HG03196 (cell line): ENCODE results near the gene MBD3L2B.

Source experiments
- ATAC-seq: cut with Tn5 transposase; IDR thresholded peaks from one replicate; pipeline ENCODE4 v1.9.1; 2021; ENCODE audit not compliant: unreplicated experiment

Gene MBD3L2B

DNA sequence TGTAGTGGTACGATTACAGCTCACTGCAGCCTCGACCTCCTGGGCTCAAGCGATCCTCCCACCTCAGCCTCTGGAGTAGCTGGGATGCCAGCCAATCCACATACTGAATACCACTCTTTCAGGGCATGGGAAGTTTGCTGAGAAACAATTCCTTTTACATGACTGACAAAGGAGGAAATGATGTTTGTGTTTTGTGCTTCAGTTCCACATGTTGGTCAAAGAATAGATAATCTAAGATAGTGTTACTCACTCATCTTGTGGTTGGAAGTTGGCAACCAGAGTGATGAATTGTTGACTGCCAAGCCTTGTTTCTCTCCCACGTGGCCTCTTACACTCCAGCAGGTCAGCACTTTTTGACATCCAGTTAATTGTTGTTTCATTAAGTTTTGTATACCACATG, 7.6 kb downstream of the MBD3L2B start:
- no peak for ATAC-seq

GRCh38 chr19:7010722-7011593, 10.3 kb downstream of the MBD3L2B start:
- ATAC-seq, result no peak

DNA sequence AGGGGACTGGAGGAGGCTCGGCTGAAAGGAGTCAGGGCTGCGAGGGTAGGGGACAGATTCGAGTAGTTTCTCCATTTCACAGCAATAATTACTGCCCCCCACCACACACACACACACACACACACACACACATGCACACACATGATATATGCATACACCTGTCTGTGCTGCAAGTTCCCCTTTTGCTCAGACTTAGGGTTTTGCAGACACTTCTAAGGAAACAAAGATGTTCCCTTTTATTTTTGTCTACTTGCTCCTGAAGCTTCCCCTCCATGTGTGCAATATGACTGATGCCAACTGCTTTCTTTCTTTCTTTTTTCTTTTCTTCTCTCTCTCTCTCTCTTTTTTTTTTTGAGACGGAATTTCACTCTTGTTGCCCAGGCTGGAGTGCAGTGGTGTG, 13.4 kb downstream of the MBD3L2B start:
- no peak for ATAC-seq

DNA sequence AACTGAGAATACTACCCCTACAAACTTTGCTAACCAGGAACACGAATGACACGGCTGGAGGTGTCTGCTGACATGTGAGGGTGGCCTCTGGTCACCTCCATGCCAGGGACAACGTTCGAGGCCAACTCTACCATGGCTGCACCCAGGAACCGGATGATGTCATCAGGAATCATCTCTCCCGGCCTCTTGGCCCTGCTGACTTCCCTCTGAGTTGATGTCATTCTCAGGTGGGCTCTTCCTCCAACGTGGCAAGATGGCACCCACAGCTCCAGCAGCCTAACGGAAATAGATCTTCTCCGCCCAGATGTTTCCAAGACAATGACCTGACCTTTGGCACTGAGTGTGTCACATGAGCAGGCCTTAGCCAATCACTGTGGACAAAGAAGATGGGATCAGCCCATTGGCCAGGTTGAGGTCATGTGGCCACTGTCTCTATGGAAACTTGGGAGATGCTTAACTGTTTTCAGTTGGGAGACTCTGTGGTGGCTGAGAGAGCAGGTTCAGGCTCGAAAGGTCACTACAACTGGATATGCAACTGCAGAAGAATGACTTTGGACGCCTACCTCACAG, 15.0 kb downstream of the MBD3L2B start:
- no peak for ATAC-seq

- no peak for ATAC-seq
Observed at GRCh38 chr19:7004313-7004931, 16.8 kb downstream of the MBD3L2B start.

DNA sequence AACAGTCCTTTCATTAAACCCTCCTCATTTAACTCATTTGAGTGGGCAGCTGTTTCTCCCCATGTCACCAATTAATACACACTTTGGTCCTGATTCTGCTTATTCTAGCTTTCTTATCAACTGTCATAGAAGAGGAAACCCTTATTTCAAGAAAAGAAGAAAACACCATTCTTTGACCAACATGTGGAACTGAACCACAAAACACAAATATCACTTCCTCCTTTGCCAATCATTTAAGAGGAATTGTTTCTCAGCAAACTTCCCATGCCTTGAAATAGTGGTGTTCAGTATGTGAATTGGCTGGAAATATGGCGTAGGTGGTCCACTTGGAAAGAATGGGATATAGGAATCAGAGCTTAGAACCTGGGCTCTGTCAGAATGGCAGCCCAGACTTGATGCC, 20.4 kb downstream of the MBD3L2B start:
- ATAC-seq, result no peak

DNA sequence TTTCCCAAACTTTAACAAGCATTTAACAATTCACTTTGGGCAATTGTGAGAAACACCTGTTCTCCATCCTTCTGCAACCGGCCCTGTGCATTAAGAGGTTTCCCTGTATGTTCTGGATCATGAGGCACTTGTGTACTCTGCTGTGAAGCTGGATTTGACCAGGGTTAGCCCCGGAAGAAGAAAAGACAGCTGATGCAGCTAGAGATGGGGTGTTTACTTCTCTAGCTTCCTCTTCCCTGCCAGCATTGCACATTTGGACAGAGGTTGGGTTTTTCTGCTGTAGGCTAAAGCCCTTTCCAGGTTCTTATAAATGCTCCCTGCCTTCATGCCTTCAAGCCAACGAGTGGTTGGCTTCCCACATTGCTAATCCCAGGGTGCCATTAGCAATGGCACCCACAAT, 20.9 kb downstream of the MBD3L2B start:
- ATAC-seq, result no peak

DNA sequence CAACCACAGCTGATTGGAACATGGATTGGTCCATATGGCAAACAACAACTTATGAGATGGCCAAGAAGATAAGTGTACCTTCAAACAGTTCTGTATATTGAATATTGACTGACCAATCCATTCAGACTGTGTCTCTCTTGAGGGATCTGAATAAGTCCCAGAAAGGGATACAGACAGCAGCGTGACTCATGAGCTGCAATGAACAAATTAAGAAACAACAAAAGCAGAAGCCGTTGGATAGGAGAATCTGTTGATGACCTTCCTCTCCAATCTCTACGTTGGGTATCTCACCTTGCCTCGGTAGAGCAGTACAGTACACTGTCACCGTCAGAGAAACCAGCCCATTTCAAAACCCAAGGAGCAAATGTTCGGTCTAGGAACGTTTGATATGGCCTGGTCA, 21.3 kb downstream of the MBD3L2B start:
- no peak for ATAC-seq

- ATAC-seq, result no peak
Observed at GRCh38 chr19:6997679-6998445, 23.4 kb downstream of the MBD3L2B start.

DNA sequence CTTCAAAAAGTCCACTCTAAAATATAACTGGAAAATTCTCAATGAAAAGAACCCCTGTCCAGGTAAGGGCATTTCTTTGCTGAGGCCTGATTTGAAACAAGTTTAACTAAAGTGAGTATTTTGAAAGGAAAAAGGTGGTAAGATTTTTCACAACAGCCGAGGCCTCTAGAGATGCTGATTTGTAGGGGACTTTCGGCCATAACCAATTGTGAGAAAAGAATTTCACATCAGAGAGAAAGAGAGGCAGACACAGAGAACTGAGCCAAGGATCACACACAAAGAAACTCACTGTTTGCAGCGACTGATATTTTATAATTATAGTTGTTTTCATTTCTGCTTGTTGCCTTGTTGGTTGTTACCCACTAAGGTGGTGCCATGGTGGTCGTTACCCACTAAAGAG, 24.4 kb downstream of the MBD3L2B start:
- no peak for ATAC-seq

DNA sequence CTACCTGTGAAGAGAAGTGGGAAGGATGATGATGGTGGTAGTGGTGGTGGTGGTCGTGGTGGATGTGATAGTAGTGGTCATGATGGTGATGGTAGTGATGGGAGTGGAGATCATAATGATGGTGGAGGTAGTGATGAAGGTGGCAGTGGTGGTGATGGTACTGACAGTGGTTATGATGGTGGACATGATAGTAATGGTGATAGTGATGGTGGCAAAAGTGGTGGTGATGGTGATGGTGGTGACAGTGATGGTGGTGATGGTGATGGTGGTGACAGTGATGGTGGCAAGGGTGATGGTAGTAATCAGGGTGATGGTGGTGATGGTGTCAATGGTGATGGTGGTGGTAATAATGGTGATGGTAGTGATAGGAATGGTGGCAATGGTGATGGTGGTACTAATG, 26.2 kb downstream of the MBD3L2B start:
- ATAC-seq, result no peak

- no peak for ATAC-seq
Observed at GRCh38 chr19:6988257-6988656, 33.0 kb downstream of the MBD3L2B start.

DNA sequence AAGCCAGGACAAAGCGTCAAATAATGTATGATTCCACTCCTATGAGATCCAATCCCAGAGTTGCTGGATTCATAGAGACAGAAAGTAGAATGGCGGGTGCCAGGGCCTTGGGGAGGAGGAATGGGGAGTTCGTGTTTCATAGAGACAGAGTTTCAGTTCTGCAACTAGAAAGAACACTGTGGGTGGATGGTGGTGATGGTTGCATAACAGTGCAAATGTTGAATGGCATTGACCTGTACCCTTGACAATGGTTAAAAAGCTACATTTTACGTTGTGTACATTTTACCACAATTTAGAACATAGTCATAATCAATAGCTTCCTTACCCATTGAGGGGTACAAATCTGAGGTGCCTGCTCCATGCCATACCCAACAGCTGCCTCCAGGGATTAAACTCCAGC, 33.4 kb downstream of the MBD3L2B start:
- ATAC-seq, result no peak

DNA sequence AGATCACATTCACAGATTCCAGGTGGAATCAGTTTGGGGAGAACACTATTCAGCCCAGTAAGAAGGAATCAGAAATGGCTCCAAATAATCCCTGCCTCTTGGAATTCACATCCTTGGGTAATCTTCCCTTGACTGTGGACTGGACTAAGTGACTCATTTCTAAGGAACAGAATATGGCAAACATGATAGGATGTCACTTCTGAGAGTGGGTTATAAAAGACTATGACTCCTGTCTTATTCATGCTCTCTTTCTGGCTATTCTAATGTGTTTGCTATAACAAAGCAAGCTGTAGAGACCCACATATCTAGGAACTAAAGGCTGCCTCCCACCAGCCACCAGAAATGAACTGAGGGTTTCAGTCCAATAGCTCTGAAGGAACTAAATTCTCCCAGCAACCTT, 37.8 kb downstream of the MBD3L2B start:
- ATAC-seq, result no peak

DNA sequence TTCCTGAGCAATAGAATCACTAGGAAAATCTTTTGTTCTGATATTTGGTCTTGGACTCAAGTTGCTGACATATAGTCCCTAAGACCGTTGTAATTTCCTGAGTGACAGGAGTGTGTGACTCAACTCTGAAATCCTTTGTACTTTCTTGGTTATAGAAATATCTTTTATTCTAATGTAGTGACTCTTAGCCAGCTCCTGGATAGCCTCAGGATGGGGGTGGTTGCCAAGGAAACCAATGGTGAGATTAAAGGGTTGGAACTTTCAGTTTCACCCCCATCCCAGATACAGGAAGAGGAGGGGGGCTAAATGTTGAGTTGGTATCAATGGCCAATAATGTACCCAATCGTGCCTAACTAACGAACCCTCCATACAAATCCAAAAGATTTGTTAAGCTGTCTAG, 41.8 kb downstream of the MBD3L2B start:
- no peak for ATAC-seq

DNA sequence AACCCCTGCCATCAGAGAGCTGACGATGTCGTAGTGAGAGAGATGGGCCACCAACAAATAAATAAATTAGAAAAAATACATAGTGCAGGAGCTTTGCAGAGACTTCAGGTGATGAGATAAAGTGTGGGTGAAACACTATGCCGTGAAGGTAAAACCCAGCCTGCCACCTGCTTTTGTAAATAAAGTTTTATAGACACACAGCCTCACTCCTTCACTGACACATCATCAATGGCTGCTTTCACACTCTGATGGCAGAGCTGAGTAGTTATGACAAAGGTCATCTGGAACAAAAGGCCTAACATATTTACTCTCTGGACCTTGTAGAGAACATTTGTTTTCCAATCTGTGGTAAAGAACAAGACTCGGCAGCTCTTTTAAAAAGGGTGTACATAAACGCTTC, 45.0 kb downstream of the MBD3L2B start:
- ATAC-seq, result no peak

DNA sequence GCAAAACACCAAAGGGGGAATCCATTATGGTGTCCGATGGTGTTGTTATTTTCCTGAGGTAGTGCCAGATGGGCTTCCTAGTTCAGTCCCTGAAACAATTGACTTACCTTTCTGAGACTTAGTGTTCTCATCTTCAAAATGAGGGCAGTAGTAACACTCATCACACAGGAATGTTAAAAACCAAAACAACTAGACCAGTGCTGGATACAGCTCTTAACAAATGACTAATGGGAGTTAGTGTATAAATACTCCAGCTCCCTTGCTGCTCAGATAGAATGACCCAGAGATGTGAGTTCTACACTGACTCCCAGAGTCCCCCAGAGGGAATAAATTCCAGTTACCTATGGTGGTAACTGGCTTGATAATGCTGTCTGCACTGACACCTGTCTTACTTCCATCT, 49.9 kb downstream of the MBD3L2B start:
- no peak for ATAC-seq

GRCh38 chr19:6970443-6970842, 50.8 kb downstream of the MBD3L2B start:
- ATAC-seq, result no peak

DNA sequence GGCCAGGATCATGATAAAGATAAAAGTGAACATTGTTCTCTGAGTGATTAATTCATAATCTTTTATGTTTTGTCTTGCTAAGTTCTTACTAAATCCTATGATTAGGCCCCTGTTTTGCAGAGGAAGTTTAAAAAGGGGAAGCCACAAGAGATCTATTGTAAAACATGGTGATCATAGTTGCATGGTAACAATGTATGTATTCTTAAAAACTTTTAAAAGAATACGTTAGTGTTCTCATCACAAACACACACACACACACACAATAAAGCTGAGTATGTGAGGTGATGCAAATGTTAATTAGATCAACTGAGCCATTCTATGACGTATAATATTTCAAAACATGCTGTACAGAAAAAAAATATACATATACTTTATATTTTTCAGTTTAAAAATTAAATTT, 51.2 kb downstream of the MBD3L2B start:
- ATAC-seq, result no peak

DNA sequence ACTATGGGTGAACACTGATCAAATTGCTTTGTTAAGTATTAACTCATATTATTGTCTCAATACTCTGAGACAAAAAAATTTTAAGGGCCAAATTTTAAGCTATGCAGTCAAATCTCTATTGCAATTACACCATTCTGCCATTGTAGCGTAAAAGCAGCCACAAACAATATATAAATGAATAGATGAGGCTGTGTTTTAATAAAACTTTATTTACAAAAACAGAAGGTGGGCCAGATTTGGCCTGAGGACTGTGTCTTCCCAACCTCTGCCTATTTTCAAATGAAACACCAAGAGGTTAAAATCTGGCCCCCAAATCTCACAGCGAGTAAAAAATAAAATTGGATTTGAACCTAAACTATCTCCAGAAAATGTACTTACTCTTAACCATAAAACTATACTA, 51.7 kb downstream of the MBD3L2B start:
- ATAC-seq, result no peak
